ENCODE measurements around the gene CADPS. TPM values are rescaled to one million over a fixed set of nuclear protein-coding genes. Genes with fewer than 3 reads are reported as not detected.

Gene CADPS
- total and polyA plus RNA-seq, 2 of the 4 experiments (the other 2 are of a cell fraction) = not detected

DNA sequence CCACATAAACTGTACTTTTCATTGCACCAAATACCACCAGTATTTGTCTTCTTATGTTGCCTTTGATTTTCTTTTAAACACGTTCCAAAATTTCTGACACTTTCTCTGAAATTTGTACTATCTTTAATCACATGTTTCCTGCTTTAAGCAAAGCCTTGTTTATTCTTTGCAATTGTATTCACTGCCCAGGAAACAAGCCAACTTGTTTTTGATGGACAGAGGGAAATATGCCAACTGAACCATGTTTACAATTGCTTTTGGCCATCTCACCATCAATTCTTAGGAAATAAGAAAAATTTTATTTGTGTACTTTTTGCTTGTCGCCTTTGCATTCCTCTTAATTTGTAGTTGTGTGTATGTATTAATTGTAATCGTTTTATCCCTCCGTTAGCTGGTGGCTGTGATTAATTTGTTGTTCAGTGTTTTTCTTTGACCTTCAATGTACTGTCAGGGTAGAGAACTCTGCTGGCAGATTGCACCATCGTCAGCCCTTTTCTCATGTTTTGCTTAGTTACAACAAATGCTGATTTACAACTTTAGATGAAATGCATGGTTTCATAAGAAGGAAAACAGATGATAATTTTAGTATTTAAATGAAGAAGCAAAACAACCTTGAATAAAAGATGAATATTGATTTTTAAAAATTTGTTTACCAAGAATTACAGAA is 482.5 kb downstream of the CADPS start:
- Histone ChIP-seq H2BK15ac (ENCODE audit: low read depth, low read length) (no peak overlapping the region), H3K27ac (ENCODE audit: insufficient read depth, low read length) (no peak overlapping the region)

More for the DNA sequence above, 482.5 kb downstream of the CADPS start:
- no peak overlapping the region for H3K18ac ChIP-seq (ENCODE audit: low read depth, low read length)
- H3K23ac ChIP-seq (ENCODE audit: low read depth, low read length) = no peak overlapping the region
- no peak overlapping the region for H2AK5ac ChIP-seq (ENCODE audit: low read depth, low read length)
- H4K8ac ChIP-seq (ENCODE audit: low read depth in 2 of 2, low read length in 2 of 2) = no peak overlapping the region
- DNase-seq = no peak
- no peak overlapping the region for H2AFZ ChIP-seq (replicated peaks; ENCODE audit: low read length, poor library complexity)
- no peak overlapping the region for H2BK20ac ChIP-seq (ENCODE audit: low read depth, low read length)
- no peak for ATAC-seq (ENCODE audit: low read depth)
- H3K27me3 ChIP-seq (ENCODE audit: control insufficient read depth, insufficient read depth, low read length) = no peaks in the 10 kb centered on the region
- ChIA-PET CTCF (no interaction called here), POLR2A (ENCODE audit: unreplicated experiment) (no interaction called here)
- no peak overlapping the region for H3K4me3 ChIP-seq (ENCODE audit: insufficient read depth, low read depth, low read length)
- no peak overlapping the region for H3K56ac ChIP-seq (ENCODE audit: extremely low read depth, insufficient read depth, low read length)
- in situ Hi-C loops (cut with MboI; ENCODE audit: low sequenced_read_pairs) (no loop called here), dilution Hi-C loops (cut with HindIII; ENCODE audit: low sequenced_read_pairs, unreplicated experiment) (no loop called here), intact Hi-C loops (cut with micrococcal nuclease) (no loop called here)
- no peaks in the 10 kb centered on the region for H3K9me3 ChIP-seq (ENCODE audit: control insufficient read depth, insufficient read depth, low read length)
- no peaks in the 10 kb centered on the region for H3K4me1 ChIP-seq (ENCODE audit: control insufficient read depth, insufficient read depth, low read length)
- no peaks in the 10 kb centered on the region for H3K79me1 ChIP-seq (ENCODE audit: low read depth in 1 of 2, low read length in 2 of 2)
- H3K14ac ChIP-seq (replicated peaks; ENCODE audit: low read depth, low read length) = no peak overlapping the region
- no peak overlapping the region for H4K91ac ChIP-seq (ENCODE audit: insufficient read depth, low read depth, low read length)
- H3K4me2 ChIP-seq (ENCODE audit: low read depth, low read length) = no peak overlapping the region
- H3K9ac ChIP-seq (ENCODE audit: low read depth, low read length) = no peak overlapping the region
- BruUV-seq (replicated peaks) = no TSS peak
- no CpG with 5 or more reads among the region's 5 CpGs for WGBS, 2 experiments (ENCODE audit: extremely low coverage in 2 of 2, insufficient read length in 1 of 2)
- H4K20me1 ChIP-seq (ENCODE audit: insufficient read depth, low read length) = no peaks in the 10 kb centered on the region
- no peak for TF ChIP-seq FOS (IDR thresholded peaks at IDR 0.05; ENCODE audit: low read depth, low read length)
- H3K9me1 ChIP-seq (ENCODE audit: insufficient read depth, low read length) = no peaks in the 10 kb centered on the region
- no peak overlapping the region for H2BK120ac ChIP-seq (ENCODE audit: low read depth, low read length)
- no peaks in the 10 kb centered on the region for H3K36me3 ChIP-seq (ENCODE audit: control insufficient read depth, insufficient read depth, low read length)
- no peak overlapping the region for H4K5ac ChIP-seq (ENCODE audit: low read depth, low read length)
- H2BK5ac ChIP-seq (ENCODE audit: low read depth, low read length, poor library complexity, severe bottlenecking) = no peak overlapping the region
- no peak overlapping the region for H3K4ac ChIP-seq (ENCODE audit: low read depth, low read length)
- no peak overlapping the region for H2AK9ac ChIP-seq (replicated peaks; ENCODE audit: low read depth, low read length, poor library complexity)
